NCI-H2081 treated with DMSO at 0.1 percent for 48 hours (cell line): ENCODE data around the gene FASTKD2.

ENCODE experiments used
- DNase-seq: peaks from one replicate; lab custom pipeline; 2025; lab: John Stamatoyannopoulos, UW

Gene FASTKD2

GRCh38 chr2:206838690-206839089 is 73.3 kb downstream of the FASTKD2 start:
- DNase-seq, result no peak

DNA sequence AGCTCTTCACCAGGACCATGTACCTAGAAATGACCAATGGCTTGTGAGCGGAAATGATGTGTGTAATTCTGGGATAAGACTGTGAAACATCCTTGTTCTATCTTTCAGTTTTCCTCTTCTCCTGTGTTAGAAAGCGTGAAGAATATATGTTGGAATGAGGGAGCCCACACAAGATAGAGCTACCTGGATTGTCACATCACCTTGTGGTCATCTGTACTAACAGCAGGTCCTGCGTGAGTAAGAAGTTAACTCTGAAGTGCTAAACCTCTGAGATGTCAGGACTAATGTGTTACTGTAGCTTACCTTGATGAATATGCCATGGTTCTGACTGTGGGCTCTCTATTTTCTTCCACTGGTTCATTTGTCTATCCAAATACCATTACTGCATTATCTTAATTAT is 75.6 kb downstream of the FASTKD2 start:
- no peak for DNase-seq
